HL-60 (cell line): ENCODE measurements around the gene PDK2.
A peak's percentile ranks its signal among the peaks of the same experiment; 100 is the strongest.

Experiments used
- DNase-seq, 2 experiments: peaks; one replicate each; pipeline ENCODE4 v3.0.0-alpha.2; 2010 to 2020; ENCODE audit warnings: low read depth in 1 of 2, low spot score in 1 of 2
- H3K27ac ChIP-seq: fragments of 250-450 bp; sonication (Bioruptor Pico); replicated peaks from 2 replicates; pipeline ENCODE4 v1.5.1; 2020; ENCODE audit warnings: mild to moderate bottlenecking, moderate library complexity
- H3K27me3 ChIP-seq: fragments of 250-450 bp; sonication (Bioruptor Pico); 2 replicates; pipeline ENCODE4 v1.5.1; 2021; ENCODE audit warnings: mild to moderate bottlenecking, moderate library complexity; ENCODE audit not compliant: insufficient read depth, poor library complexity, severe bottlenecking
- H3K4me3 ChIP-seq: replicated peaks from 2 replicates; pipeline ENCODE4 v1.5.1; 2011; ENCODE audit warnings: mild to moderate bottlenecking, control low read depth, low read length; ENCODE audit not compliant: insufficient read depth
- CTCF ChIP-seq: IDR thresholded peaks from one replicate; pipeline ENCODE4 v1.5.1; 2011; ENCODE audit warnings: low read length, control low read depth, inconsistent platforms; ENCODE audit not compliant: insufficient read depth
- GABPA ChIP-seq: IDR thresholded peaks from 2 replicates; pipeline ENCODE4 v1.6.1; 2012; ENCODE audit warnings: low read depth
- POLR2AphosphoS5 ChIP-seq: IDR thresholded peaks from 2 replicates; pipeline ENCODE4 v1.6.1; 2012; ENCODE audit warnings: low read depth
- SPI1 ChIP-seq: IDR thresholded peaks from 2 replicates; pipeline ENCODE4 v1.6.1; 2012; ENCODE audit warnings: low read depth, mild to moderate bottlenecking, borderline replicate concordance
- TF ChIP-seq, protein P1 (sequence below): IDR thresholded peaks from 2 replicates; pipeline ENCODE4 v1.6.1; 2012; ENCODE audit warnings: low read depth; ENCODE audit not compliant: insufficient replicate concordance

Gene PDK2

DNA sequence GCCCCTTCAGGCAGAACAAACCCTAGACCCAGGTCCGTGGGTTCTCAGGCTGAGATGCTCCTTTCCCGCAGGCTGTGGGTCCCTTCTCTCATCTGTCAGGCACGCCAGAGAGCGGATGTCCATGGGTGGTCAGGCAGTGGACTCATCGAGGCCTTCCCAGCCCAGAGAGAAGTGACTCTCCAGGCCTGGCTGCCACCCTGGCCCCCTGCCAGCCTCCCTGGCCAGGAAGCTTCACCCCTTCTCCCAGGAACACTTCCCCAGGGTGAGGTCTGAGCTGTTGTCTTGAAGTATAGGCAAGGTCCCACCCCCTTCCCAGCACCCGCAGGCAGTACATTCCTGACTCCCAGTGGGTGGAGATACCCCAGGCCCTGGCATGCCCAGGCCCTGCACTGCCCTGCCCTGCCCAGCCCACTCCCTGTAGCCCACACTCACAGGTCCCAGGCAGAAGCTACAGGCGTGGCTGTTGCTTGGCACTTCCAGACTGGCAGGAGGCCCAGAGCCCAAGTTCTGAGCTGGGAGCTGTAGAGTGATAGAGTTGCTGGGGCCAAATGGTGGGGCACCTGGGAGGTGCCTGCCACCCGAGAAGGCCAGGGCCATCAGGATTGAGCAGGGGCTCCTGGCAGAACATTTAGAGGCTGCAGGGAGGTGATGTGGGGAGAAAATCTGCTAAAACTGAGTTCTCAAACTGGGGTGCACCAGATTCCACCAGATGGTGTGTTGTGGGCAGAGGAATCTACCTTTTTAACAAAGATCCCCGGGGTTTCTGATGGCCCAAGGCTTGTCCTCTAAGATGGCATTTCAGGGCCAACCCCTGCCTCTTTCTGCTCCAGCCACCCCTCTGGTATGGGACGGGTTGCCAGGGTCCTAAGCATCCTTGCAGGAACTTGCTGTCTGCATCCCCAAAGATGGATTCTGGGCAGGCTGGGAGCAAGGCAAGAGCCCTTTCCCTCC is 32.6 kb upstream of the PDK2 start:
- no peak overlapping the region for H3K4me3 ChIP-seq
- no peak for TF ChIP-seq CTCF
- no peak for TF ChIP-seq SPI1
- TF ChIP-seq GABPA: no peak
- TF ChIP-seq, protein P1, sequence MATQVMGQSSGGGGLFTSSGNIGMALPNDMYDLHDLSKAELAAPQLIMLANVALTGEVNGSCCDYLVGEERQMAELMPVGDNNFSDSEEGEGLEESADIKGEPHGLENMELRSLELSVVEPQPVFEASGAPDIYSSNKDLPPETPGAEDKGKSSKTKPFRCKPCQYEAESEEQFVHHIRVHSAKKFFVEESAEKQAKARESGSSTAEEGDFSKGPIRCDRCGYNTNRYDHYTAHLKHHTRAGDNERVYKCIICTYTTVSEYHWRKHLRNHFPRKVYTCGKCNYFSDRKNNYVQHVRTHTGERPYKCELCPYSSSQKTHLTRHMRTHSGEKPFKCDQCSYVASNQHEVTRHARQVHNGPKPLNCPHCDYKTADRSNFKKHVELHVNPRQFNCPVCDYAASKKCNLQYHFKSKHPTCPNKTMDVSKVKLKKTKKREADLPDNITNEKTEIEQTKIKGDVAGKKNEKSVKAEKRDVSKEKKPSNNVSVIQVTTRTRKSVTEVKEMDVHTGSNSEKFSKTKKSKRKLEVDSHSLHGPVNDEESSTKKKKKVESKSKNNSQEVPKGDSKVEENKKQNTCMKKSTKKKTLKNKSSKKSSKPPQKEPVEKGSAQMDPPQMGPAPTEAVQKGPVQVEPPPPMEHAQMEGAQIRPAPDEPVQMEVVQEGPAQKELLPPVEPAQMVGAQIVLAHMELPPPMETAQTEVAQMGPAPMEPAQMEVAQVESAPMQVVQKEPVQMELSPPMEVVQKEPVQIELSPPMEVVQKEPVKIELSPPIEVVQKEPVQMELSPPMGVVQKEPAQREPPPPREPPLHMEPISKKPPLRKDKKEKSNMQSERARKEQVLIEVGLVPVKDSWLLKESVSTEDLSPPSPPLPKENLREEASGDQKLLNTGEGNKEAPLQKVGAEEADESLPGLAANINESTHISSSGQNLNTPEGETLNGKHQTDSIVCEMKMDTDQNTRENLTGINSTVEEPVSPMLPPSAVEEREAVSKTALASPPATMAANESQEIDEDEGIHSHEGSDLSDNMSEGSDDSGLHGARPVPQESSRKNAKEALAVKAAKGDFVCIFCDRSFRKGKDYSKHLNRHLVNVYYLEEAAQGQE: no peak
- TF ChIP-seq POLR2AphosphoS5: no peak
- no peak for DNase-seq
- peaks cover 22% of the 10 kb centered on the region for H3K27me3 ChIP-seq
- H3K27ac ChIP-seq: no peak overlapping the region

- no peak for DNase-seq
- H3K27me3 ChIP-seq: peaks cover 12% of the 10 kb centered on the region
- no peak for TF ChIP-seq SPI1
- no peak for TF ChIP-seq POLR2AphosphoS5
- H3K27ac ChIP-seq: no peak overlapping the region
- H3K4me3 ChIP-seq: no peak overlapping the region
Measured at GRCh38 chr17:50063561-50064252, 31.4 kb upstream of the PDK2 start.

GRCh38 chr17:50064253-50065001 is 30.7 kb upstream of the PDK2 start:
- H3K4me3 ChIP-seq: no peak overlapping the region
- TF ChIP-seq SPI1: peak; percentile 20; the same call in 1 of the 2 replicates
- TF ChIP-seq, protein P1: no peak
- TF ChIP-seq GABPA: no peak
- H3K27me3 ChIP-seq: peaks cover 7% of the 10 kb centered on the region
- H3K27ac ChIP-seq: no peak overlapping the region
- DNase-seq: peak in 1 of 2 experiments; percentile 29

DNA sequence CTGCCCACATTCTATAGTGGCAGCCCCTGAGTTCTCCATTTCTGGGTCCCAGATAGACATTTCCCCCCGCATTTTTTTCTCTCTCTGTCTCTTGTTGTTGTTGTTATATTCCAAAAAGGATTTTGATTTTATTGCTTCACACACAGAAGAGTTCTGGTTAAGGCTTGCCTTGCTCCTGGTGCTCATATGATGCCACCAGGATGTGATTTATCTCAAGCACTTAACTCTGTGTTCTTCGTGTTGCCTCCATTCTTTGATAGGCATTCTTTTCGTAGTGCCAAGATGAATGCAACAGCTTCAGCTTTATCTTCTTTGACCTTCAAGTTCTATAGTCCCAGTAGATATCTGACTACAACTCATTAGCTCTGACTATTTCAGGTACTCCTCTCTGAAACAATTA is 30.1 kb upstream of the PDK2 start:
- DNase-seq: no peak
- TF ChIP-seq SPI1 (no peak), CTCF (no peak), POLR2AphosphoS5 (no peak), GABPA (no peak)
- TF ChIP-seq, protein P1: no peak
- H3K4me3 ChIP-seq: no peak overlapping the region
- peaks cover 3% of the 10 kb centered on the region for H3K27me3 ChIP-seq
- no peak overlapping the region for H3K27ac ChIP-seq
